Right ventricle myocardium inferior (tissue), 1 donor: ENCODE results near the gene SDK2. TPM values are rescaled to one million over a fixed set of nuclear protein-coding genes. Genes with fewer than 3 reads are reported as not detected.
A peak's percentile ranks its signal among the peaks of the same experiment; 100 is the strongest.

Experiments used
- ATAC-seq: fragments of 200-7000 bp; cut with Tn5 transposase; one replicate; pipeline ENCODE4 v1.9.1; 2020; ENCODE audit warnings: mild to moderate bottlenecking, moderate library complexity
- DNase-seq: peaks from one replicate; pipeline ENCODE4 v3.0.0; 2021; ENCODE audit errors: missing footprints
- intact Hi-C: fragments of 100-400 bp; cut with DNase I; formaldehyde crosslinking; loops from one replicate; pipeline ENCODE4 v1.11.0; 2022
- total RNA-seq: library from RNA; stranded (reverse); fragmentation: NEBNext Ultra II Directional; extraction: Animal tissue kit (Norgen Biotek cat#: 25700); gene quantifications from one replicate; pipeline ENCODE4 v1.2.1, GENCODE V29; 2021
- donor health status: DM: no; HTN: yes; CAD: no; lungs with severe emphysema.

SDK2 gene
- total RNA-seq, 1 donor from 2014 or later = 1.6 TPM

- intact Hi-C loops = no loop called here
- ATAC-seq (no peak), DNase-seq (no peak)
Observed at GRCh38 chr17:73289549-73290254, 354.5 kb downstream of the SDK2 start.

- intact Hi-C loops = no loop called here
- ATAC-seq = peak; percentile 61
- DNase-seq = peak; percentile 80
Observed at GRCh38 chr17:73288534-73289302, 355.5 kb downstream of the SDK2 start.

GRCh38 chr17:73286863-73287296, 357.4 kb downstream of the SDK2 start:
- no peak for ATAC-seq
- no peak for DNase-seq

GRCh38 chr17:73285916-73286862, 358.1 kb downstream of the SDK2 start:
- ATAC-seq (no peak), DNase-seq (no peak)
- intact Hi-C loops = no loop called here

More at GRCh38 chr17:73286863-73287296, 357.4 kb downstream of the SDK2 start:
- intact Hi-C loops = no loop called here

GRCh38 chr17:73285603-73285908, 358.7 kb downstream of the SDK2 start:
- ATAC-seq (no peak), DNase-seq (no peak)
- intact Hi-C loops = no loop called here

GRCh38 chr17:73284906-73285602, 359.2 kb downstream of the SDK2 start:
- DNase-seq (no peak), ATAC-seq (no peak)
- intact Hi-C loops = no loop called here
